ENCODE measurements around the gene RABL6. TPM values are rescaled to one million over a fixed set of nuclear protein-coding genes. Genes with fewer than 3 reads are reported as not detected.

The RABL6 gene
- polyA plus RNA-seq, 4 donors = 75.5 to 114 (median 82.3) TPM

DNA sequence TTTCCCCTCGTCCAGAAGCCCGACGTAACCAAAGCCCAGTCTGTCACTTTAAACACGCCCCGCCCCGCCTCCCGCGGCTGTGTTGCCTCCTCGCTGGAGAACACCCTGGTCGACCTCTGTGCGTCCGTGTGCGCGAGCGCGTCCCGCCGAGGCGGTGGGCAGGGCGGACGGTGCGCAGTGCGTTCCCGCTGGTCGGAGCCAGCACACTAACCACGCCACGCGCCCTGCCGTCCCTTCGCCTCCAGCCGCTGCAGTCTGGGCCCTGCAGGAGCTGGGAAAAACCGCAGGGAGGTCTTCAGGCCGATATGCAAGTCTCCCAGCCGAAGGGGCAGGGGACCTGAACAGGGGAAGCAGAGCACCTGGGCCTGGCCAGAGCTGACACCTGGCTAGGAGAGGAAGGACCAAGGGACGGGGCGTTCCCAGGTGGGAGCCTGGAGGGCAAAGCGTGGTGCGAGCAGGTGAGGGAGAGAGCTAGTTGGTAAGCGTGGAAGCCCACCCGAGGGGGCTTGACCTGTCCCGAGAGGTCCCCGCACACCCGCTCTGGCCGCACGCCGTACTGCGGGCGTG, 40.2 kb downstream of the RABL6 start:
- WGBS, 3 donors = 0 to 1% (median 1%) methylated on average over 48 of the region's 48 CpGs
- H3K36me3 ChIP-seq (ENCODE audit: control insufficient read depth in 3 of 3, insufficient read depth in 2 of 3, low read depth in 1 of 3, low read length in 3 of 3) = peaks cover 0 to 39% (median 0%) of the 10 kb centered on the region in 3 donors
- H3K27ac ChIP-seq (ENCODE audit: low read depth in 1 of 3, low read length in 2 of 3) = peak overlapping the region; percentile 92 to 100 (median 92)
- peaks cover 0 to 54% (median 2%) of the 10 kb centered on the region in 3 donors for H3K4me1 ChIP-seq (ENCODE audit: control insufficient read depth in 3 of 3, insufficient read depth in 2 of 3, low read depth in 1 of 3, low read length in 2 of 3)
- H3K27me3 ChIP-seq (ENCODE audit: control insufficient read depth in 3 of 3, insufficient read depth in 3 of 3, low read length in 3 of 3) = peaks cover 3 to 26% (median 9%) of the 10 kb centered on the region in 3 donors
- H3K9me3 ChIP-seq (ENCODE audit: control insufficient read depth in 2 of 2, insufficient read depth in 1 of 2, low read depth in 1 of 2, low read length in 1 of 2) = peaks cover 0 to 10% of the 10 kb centered on the region in 2 donors
- H3K4me3 ChIP-seq (ENCODE audit: low read depth in 1 of 3, low read length in 3 of 3) = peak overlapping the region; percentile 80 to 99 (median 85)
- peak; percentile 91 to 93 for DNase-seq
- FAIRE-seq = no peak

DNA sequence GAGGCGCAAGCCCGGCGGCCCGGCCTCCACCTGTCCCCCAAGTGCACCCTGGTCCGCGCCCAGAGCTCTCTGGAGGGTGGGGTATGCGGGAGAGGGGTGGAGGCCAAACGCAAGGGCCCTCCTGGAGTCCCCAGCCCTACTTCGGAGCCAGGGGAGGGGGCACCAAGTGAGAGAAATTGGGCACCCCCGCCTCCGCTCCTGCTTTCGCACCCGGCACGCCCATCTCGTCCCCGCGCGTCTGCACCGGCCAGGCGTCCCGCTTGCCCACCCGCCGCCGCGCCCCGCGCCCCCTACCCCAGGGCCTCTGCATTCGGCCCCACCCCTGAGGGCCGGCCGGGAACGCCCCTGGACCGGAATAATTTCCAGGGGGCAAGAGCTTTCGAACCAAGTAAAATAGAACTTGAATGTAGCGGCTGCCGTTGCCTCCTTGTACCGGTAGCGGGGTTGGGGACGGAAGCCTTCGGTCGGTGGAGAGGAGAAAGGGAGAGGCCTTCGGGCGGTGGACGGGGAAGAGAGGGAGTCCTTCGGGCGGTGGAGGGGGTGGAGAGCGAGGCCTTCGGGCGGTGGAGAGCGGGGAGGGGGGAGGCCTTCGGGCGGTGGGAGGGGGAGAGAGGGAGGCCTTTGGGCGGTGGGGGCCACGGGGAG, 40.8 kb downstream of the RABL6 start:
- H3K4me3 ChIP-seq (ENCODE audit: low read depth in 1 of 3, low read length in 3 of 3) = peak overlapping the region; percentile 80 to 99 (median 85)
- peaks cover 0 to 45% (median 0%) of the 10 kb centered on the region in 3 donors for H3K36me3 ChIP-seq (ENCODE audit: control insufficient read depth in 3 of 3, insufficient read depth in 2 of 3, low read depth in 1 of 3, low read length in 3 of 3)
- FAIRE-seq (no peak), DNase-seq (peak; percentile 46 to 81)
- peaks cover 0 to 10% of the 10 kb centered on the region in 2 donors for H3K9me3 ChIP-seq (ENCODE audit: control insufficient read depth in 2 of 2, insufficient read depth in 1 of 2, low read depth in 1 of 2, low read length in 1 of 2)
- H3K4me1 ChIP-seq (ENCODE audit: control insufficient read depth in 3 of 3, insufficient read depth in 2 of 3, low read depth in 1 of 3, low read length in 2 of 3) = peaks cover 0 to 49% (median 2%) of the 10 kb centered on the region in 3 donors
- peak overlapping the region; percentile 92 to 100 (median 92) for H3K27ac ChIP-seq (ENCODE audit: low read depth in 1 of 3, low read length in 2 of 3)
- WGBS, 3 donors = 1% methylated on average over 27 to 53 of the region's 53 CpGs
- H3K27me3 ChIP-seq (ENCODE audit: control insufficient read depth in 3 of 3, insufficient read depth in 3 of 3, low read length in 3 of 3) = peaks cover 3 to 24% (median 9%) of the 10 kb centered on the region in 3 donors

DNA sequence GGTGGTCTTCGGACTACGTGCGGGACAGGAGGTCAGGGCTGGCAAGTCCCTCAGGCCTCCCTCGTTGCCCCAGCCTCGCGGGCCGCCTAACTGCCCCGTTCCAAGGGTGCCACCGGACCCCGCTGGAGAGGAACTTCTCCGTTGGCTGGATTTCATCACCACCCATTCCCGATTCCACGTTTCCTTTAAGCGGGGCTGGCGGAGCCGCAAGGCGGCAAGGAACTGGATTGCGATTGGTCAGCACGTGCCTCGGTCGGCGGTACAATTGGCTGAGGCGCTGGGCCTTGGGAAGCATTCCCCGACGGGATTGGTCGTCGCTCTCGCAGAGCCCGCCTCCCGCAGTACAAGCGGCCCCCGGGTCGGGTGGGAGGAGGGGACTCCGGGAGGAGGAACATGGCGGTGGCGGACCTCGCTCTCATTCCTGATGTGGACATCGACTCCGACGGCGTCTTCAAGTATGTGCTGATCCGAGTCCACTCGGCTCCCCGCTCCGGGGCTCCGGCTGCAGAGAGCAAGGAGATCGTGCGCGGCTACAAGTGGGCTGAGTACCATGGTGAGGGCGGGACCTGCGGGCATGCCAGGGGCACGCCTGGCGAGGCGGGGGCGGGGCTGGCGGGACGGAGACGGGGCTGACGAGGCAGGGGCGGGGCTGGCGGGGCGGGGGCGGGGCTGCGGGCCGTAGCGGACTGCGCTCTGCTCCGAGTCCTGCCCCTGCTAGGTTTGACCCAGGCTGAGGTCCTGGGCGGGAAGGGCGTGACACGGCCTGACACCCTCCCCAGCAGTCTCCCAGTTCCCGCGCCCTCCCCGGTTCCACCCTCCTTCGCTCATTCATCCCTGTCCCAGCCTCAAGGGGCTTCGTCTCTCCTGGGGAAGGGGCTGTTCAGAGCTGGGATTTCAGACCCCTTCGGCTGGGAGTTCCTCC, 41.6 kb downstream of the RABL6 start, which contains the start of gene PHPT1:
TSS of gene PHPT1 (plus strand) at position 372 of the 922 bp plus-strand sequence. CDS start at position 394, 22 bp downstream.
- H3K9me3 ChIP-seq (ENCODE audit: control insufficient read depth in 2 of 2, insufficient read depth in 1 of 2, low read depth in 1 of 2, low read length in 1 of 2) = peaks cover 0 to 10% of the 10 kb centered on the region in 2 donors
- DNase-seq (peak; percentile 99 to 100), FAIRE-seq (peak; percentile 30)
- H3K4me3 ChIP-seq (ENCODE audit: low read depth in 1 of 3, low read length in 3 of 3) = peak within 1 kb of the TSS; percentile 80 to 99 (median 85)
- 1% methylated on average over 61 to 77 of the region's 77 CpGs for WGBS, 3 donors
- H3K4me1 ChIP-seq (ENCODE audit: control insufficient read depth in 3 of 3, insufficient read depth in 2 of 3, low read depth in 1 of 3, low read length in 2 of 3) = peaks cover 0 to 52% (median 2%) of the 10 kb centered on the region in 3 donors
- peaks cover 3 to 22% (median 9%) of the 10 kb centered on the region in 3 donors for H3K27me3 ChIP-seq (ENCODE audit: control insufficient read depth in 3 of 3, insufficient read depth in 3 of 3, low read length in 3 of 3)
- H3K27ac ChIP-seq (ENCODE audit: low read depth in 1 of 3, low read length in 2 of 3) = peak within 1 kb of the TSS; percentile 92 to 100 (median 92)
- H3K36me3 ChIP-seq (ENCODE audit: control insufficient read depth in 3 of 3, insufficient read depth in 2 of 3, low read depth in 1 of 3, low read length in 3 of 3) = peaks cover 0 to 53% (median 0%) of the 10 kb centered on the region in 3 donors

DNA sequence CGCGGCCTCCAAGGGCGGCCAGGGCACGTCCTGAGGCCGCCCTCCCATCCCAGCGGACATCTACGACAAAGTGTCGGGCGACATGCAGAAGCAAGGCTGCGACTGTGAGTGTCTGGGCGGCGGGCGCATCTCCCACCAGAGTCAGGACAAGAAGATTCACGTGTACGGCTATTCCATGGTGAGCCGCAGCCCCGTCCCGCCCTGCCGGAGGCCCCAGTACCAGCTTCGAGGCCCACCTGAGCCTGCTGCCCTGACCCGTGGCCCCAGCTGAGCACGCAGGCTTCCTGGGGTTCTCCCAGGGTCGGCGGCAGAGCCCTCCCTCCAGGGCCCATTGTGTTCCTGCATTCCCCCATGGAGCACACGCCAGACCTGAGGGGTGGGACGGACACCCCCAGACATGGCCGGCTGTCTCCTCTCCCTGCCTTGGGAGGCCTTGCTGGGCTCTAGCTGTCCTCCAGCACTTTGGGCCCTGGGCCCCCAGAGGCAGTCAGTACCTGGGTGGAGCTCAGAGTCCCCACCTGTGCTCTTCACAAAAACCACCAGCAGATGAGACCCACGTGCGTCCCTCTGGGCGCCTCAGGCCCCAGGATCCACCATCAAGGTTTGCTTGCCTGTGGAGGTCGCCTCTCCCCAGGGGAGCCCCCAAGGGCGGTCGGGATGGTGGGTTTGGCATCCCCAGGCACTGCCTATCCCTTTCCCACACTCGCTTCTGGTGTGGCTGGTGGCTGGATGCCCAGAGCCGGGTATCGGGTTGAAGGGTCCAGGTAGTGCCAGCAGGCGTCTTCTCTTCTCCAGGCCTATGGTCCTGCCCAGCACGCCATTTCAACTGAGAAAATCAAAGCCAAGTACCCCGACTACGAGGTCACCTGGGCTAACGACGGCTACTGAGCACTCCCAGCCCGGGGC, 42.5 kb downstream of the RABL6 start:
- Histone ChIP-seq H3K4me3 (ENCODE audit: low read depth in 1 of 3, low read length in 3 of 3) (peak overlapping the region; percentile 37 to 99 (median 85)), H3K36me3 (ENCODE audit: control insufficient read depth in 3 of 3, insufficient read depth in 2 of 3, low read depth in 1 of 3, low read length in 3 of 3) (peaks cover 0 to 61% (median 0%) of the 10 kb centered on the region in 3 donors), H3K27ac (ENCODE audit: low read depth in 1 of 3, low read length in 2 of 3) (peak overlapping the region; percentile 55 to 90 (median 65)), H3K9me3 (ENCODE audit: control insufficient read depth in 2 of 2, insufficient read depth in 1 of 2, low read depth in 1 of 2, low read length in 1 of 2) (peaks cover 0 to 7% of the 10 kb centered on the region in 2 donors), H3K27me3 (ENCODE audit: control insufficient read depth in 3 of 3, insufficient read depth in 3 of 3, low read length in 3 of 3) (peaks cover 0 to 19% (median 9%) of the 10 kb centered on the region in 3 donors), H3K4me1 (ENCODE audit: control insufficient read depth in 3 of 3, insufficient read depth in 2 of 3, low read depth in 1 of 3, low read length in 2 of 3) (peaks cover 0 to 59% (median 2%) of the 10 kb centered on the region in 3 donors)
- WGBS, 3 donors = 48 to 53% (median 50%) methylated on average over 43 of the region's 43 CpGs
- DNase-seq = no peak
- FAIRE-seq = no peak

DNA sequence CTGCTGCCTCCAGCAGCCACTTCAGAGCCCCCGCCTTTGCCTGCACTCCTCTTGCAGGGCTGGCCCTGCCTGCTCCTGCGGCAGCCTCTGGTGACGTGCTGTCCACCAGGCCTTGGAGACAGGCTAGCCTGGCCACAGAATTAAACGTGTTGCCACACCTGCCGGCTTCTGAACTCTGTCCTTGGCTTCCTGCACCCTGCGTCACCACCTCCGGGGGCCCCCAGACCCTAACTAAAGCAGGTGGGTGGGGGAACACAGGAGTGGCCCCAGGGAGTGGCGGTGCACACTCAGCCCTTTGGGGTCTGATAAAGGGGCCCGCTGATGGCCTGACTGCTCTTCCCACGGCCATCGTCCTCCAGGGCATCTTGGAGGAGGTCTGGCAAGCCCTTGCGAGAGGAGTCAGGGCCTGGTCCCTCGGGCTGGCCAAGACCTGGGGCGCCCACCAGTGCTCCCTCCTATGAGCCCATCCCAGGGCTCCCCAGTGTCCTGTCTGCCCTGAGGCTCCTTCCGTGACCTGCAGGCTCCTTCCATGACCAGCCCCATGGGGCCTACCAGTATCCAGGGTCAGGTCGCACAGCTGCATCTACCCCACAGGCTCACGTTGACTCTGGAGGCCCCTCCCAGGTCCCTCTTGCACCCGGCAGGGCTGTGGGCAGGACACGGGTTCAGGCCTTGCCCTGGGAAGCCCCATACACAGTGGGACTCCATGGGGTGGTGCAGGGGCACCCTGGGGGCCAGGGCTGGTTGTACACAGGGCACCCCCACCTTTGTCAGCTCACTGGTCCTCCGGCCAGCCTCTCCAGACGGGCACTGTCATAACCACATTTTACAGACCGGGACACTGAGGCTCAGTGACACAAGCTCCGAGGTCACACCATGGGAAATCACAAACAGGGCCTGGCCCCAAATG, 43.4 kb downstream of the RABL6 start:
- WGBS, 3 donors = 72 to 80% (median 78%) methylated on average over 23 of the region's 23 CpGs
- Histone ChIP-seq H3K4me3 (ENCODE audit: low read depth in 1 of 3, low read length in 3 of 3) (peak overlapping the region in 1 of 3 donors; percentile 99), H3K4me1 (ENCODE audit: control insufficient read depth in 3 of 3, insufficient read depth in 2 of 3, low read depth in 1 of 3, low read length in 2 of 3) (peaks cover 0 to 65% (median 2%) of the 10 kb centered on the region in 3 donors), H3K9me3 (ENCODE audit: control insufficient read depth in 2 of 2, insufficient read depth in 1 of 2, low read depth in 1 of 2, low read length in 1 of 2) (peaks cover 0 to 4% of the 10 kb centered on the region in 2 donors), H3K27me3 (ENCODE audit: control insufficient read depth in 3 of 3, insufficient read depth in 3 of 3, low read length in 3 of 3) (peaks cover 0 to 12% (median 6%) of the 10 kb centered on the region in 3 donors), H3K36me3 (ENCODE audit: control insufficient read depth in 3 of 3, insufficient read depth in 2 of 3, low read depth in 1 of 3, low read length in 3 of 3) (peaks cover 0 to 68% (median 0%) of the 10 kb centered on the region in 3 donors), H3K27ac (ENCODE audit: low read depth in 1 of 3, low read length in 2 of 3) (peak overlapping the region in 1 of 3 donors; percentile 90)
- DNase-seq (peak in 1 of 2 donors; percentile 78), FAIRE-seq (no peak)

DNA sequence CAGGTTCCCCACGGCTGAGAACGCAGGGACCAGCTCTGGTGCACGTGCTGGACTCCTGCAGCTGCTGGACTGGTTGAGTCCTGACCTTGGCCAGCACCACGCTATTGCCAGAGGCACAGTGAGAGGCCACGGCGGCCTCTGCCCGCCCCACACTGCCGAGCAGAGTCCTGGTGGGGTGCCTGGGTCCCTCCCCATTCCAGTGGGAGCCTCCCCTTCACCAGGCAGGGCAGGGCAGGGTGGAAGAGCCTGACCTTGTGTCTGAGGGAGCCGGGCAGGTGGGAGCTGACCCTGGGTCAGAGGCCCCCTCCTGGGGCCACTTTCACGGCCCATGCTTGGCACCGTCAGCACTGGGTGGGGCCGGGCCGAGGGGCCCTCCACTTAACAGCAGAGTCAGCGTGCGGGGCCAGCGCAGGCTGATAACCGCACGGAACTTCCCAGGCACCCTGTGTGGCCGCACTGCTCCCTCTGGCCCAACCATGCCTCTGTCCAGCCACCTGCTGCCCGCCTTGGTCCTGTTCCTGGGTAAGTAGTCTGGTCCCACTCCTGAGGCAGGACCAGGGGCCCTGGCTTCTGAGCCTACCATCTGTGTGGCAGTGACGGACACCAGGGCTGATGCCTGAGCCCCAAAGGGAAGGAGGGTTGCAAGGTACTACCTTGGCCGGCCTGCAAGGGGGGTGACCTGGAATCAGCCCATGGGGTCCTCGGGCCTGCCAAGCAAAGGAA, 44.4 kb downstream of the RABL6 start, which contains the start of gene MAMDC4:
TSS of gene MAMDC4 (plus strand) at position 406 of the 723 bp plus-strand sequence. CDS start at position 477, 71 bp downstream.
- no peak for FAIRE-seq

More for the DNA sequence above, 44.4 kb downstream of the RABL6 start, which contains the start of gene MAMDC4:
- WGBS, 3 donors = 33 to 57% (median 42%) methylated on average over 21 to 23 of the region's 23 CpGs
- H3K4me1 ChIP-seq (ENCODE audit: control insufficient read depth in 3 of 3, insufficient read depth in 2 of 3, low read depth in 1 of 3, low read length in 2 of 3) = peaks cover 0 to 70% (median 2%) of the 10 kb centered on the region in 3 donors
- DNase-seq = peak; percentile 27 to 88
- H3K4me3 ChIP-seq (ENCODE audit: low read depth in 1 of 3, low read length in 3 of 3) = peak within 1 kb of the TSS in 1 of 3 donors; percentile 99
- peaks cover 0 to 7% (median 0%) of the 10 kb centered on the region in 3 donors for H3K27me3 ChIP-seq (ENCODE audit: control insufficient read depth in 3 of 3, insufficient read depth in 3 of 3, low read length in 3 of 3)
- peak within 1 kb of the TSS in 2 of 3 donors; percentile 25 to 90 for H3K27ac ChIP-seq (ENCODE audit: low read depth in 1 of 3, low read length in 2 of 3)
- H3K36me3 ChIP-seq (ENCODE audit: control insufficient read depth in 3 of 3, insufficient read depth in 2 of 3, low read depth in 1 of 3, low read length in 3 of 3) = peaks cover 0 to 78% (median 0%) of the 10 kb centered on the region in 3 donors
- no peaks in the 10 kb centered on the region for H3K9me3 ChIP-seq (ENCODE audit: control insufficient read depth in 2 of 2, insufficient read depth in 1 of 2, low read depth in 1 of 2, low read length in 1 of 2)
